Measurements from ENCODE around the gene TENM3. TPM values are rescaled to one million over a fixed set of nuclear protein-coding genes. Genes with fewer than 3 reads are reported as not detected.

TENM3 gene
- polyA plus RNA-seq, 1 of the 3 experiments (the other 2 are of a cell fraction), result 10.4 TPM

DNA sequence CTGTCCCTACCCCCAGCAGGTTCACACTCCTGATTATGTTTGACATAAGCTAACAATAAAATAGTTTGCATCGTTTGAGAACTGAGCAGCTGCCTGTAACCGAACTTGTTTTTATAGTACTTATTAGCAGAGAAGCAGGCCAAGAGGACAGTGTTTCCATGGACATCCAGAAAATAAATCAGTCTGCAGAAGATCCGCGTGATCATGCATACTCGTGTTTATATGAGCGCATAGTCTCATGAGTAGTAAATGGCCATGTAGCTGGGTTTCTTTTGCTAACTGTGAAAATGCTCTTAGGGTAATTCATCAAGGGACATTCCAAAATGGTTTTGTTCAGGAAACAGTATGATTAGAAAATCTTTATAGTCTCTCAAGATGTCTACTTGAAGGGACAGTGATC, 384.8 kb downstream of the TENM3 start:
- no peak for DNase-seq
- WGBS (ENCODE audit: low lambda C conversion rate), result 94% methylated on average over 6 of the region's 6 CpGs
- TF ChIP-seq PBX3 (IDR thresholded peaks at IDR 0.05), result no peak
- TF ChIP-seq GABPA (IDR thresholded peaks at IDR 0.05; ENCODE audit: low read depth), result no peak
- TF ChIP-seq, protein P1, sequence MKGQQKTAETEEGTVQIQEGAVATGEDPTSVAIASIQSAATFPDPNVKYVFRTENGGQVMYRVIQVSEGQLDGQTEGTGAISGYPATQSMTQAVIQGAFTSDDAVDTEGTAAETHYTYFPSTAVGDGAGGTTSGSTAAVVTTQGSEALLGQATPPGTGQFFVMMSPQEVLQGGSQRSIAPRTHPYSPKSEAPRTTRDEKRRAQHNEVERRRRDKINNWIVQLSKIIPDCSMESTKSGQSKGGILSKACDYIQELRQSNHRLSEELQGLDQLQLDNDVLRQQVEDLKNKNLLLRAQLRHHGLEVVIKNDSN (IDR thresholded peaks at IDR 0.05; ENCODE audit: borderline replicate concordance, low read depth), result no peak
- TF ChIP-seq ZBTB33 (IDR thresholded peaks at IDR 0.05; ENCODE audit: borderline replicate concordance, low read depth), result no peak
- no peak for TF ChIP-seq RXRA (IDR thresholded peaks at IDR 0.05; ENCODE audit: borderline replicate concordance, low read depth)
- TF ChIP-seq NFIC (IDR thresholded peaks at IDR 0.05; ENCODE audit: borderline replicate concordance), result no peak
- TF ChIP-seq MXI1 (IDR thresholded peaks at IDR 0.05; ENCODE audit: low read depth, low read length), result no peak
- no peak for TF ChIP-seq RFX5 (IDR thresholded peaks at IDR 0.05; ENCODE audit: low read length)
- Histone ChIP-seq H3K27ac (ENCODE audit: low read depth in 2 of 2, low read length in 1 of 2) (no peak overlapping the region), H3K4me2 (no peak overlapping the region), H3K9ac (no peak overlapping the region), H2AFZ (ENCODE audit: low read depth) (no peak overlapping the region), H4K20me1 (ENCODE audit: insufficient read depth) (no peaks in the 10 kb centered on the region), H3K4me3 (ENCODE audit: low read depth in 2 of 2, low read length in 1 of 2) (no peak overlapping the region), H3K4me1 (ENCODE audit: control insufficient read depth in 1 of 2, insufficient read depth in 2 of 2, low read depth in 1 of 2, low read length in 1 of 2) (no peaks in the 10 kb centered on the region; a peak in 2 of 4 replicates), H3K9me2 (no peaks in the 10 kb centered on the region; the same call in 1 of the 2 replicates), H3K27me3 (ENCODE audit: insufficient read depth) (no peaks in the 10 kb centered on the region), H3F3A (replicated peaks; ENCODE audit: insufficient read depth) (no peaks in the 10 kb centered on the region), H3K9me3 (no peaks in the 10 kb centered on the region), H3K79me2 (ENCODE audit: insufficient read depth) (no peaks in the 10 kb centered on the region), H3K36me3 (replicated peaks in 1 of 2; ENCODE audit: control insufficient read depth in 1 of 2, insufficient read depth in 2 of 2, low read length in 1 of 2) (peaks cover 4 to 11% of the 10 kb centered on the region in 2 experiments)
- ChIA-PET CTCF (no interaction called here), POLR2A (no interaction called here)

DNA sequence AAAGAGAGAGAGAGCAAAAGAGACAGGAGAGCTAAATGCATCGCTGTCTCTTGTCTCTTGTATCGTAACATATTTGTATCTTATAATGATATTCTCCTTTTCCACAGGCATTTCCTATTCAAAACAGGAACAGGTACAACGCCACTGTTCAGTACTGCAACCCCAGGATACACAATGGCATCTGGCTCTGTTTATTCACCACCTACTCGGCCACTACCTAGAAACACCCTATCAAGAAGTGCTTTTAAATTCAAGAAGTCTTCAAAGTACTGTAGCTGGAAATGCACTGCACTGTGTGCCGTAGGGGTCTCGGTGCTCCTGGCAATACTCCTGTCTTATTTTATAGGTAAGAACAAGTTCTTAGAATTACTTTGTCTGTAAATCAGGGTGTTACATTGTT, 385.3 kb downstream of the TENM3 start:
- Histone ChIP-seq H3K4me2 (no peak overlapping the region), H3K27me3 (ENCODE audit: insufficient read depth) (no peaks in the 10 kb centered on the region), H3K4me1 (ENCODE audit: control insufficient read depth in 1 of 2, insufficient read depth in 2 of 2, low read depth in 1 of 2, low read length in 1 of 2) (no peaks in the 10 kb centered on the region; a peak in 2 of 4 replicates), H3K9me3 (no peaks in the 10 kb centered on the region), H3K4me3 (ENCODE audit: low read depth in 2 of 2, low read length in 1 of 2) (no peak overlapping the region), H4K20me1 (ENCODE audit: insufficient read depth) (no peaks in the 10 kb centered on the region), H3K36me3 (replicated peaks in 1 of 2; ENCODE audit: control insufficient read depth in 1 of 2, insufficient read depth in 2 of 2, low read length in 1 of 2) (peaks cover 4 to 11% of the 10 kb centered on the region in 2 experiments), H3F3A (replicated peaks; ENCODE audit: insufficient read depth) (no peaks in the 10 kb centered on the region), H3K9me2 (no peaks in the 10 kb centered on the region; the same call in 1 of the 2 replicates), H2AFZ (ENCODE audit: low read depth) (no peak overlapping the region), H3K79me2 (ENCODE audit: insufficient read depth) (no peaks in the 10 kb centered on the region), H3K9ac (no peak overlapping the region), H3K27ac (ENCODE audit: low read depth in 2 of 2, low read length in 1 of 2) (no peak overlapping the region)
- DNase-seq, result no peak
- 89% methylated on average over 6 of the region's 6 CpGs for WGBS (ENCODE audit: low lambda C conversion rate)
- no peak for TF ChIP-seq YY1 (IDR thresholded peaks at IDR 0.05; ENCODE audit: low read depth)
- TF ChIP-seq RXRA (IDR thresholded peaks at IDR 0.05; ENCODE audit: borderline replicate concordance, low read depth), result no peak
- TF ChIP-seq POLR2AphosphoS5 (IDR thresholded peaks at IDR 0.05; ENCODE audit: low read depth, low read length), result no peak
- TF ChIP-seq ELF1 (IDR thresholded peaks at IDR 0.05), result no peak
- TF ChIP-seq GATA2 (CRISPR knock-in tag; IDR thresholded peaks at IDR 0.05), result no peak
- TF ChIP-seq, protein P2, sequence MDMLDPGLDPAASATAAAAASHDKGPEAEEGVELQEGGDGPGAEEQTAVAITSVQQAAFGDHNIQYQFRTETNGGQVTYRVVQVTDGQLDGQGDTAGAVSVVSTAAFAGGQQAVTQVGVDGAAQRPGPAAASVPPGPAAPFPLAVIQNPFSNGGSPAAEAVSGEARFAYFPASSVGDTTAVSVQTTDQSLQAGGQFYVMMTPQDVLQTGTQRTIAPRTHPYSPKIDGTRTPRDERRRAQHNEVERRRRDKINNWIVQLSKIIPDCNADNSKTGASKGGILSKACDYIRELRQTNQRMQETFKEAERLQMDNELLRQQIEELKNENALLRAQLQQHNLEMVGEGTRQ (IDR thresholded peaks at IDR 0.05; ENCODE audit: borderline replicate concordance, low read depth, low read length), result no peak
- TF ChIP-seq SIN3A (IDR thresholded peaks at IDR 0.05; ENCODE audit: borderline replicate concordance, low read depth, low read length), result no peak
- TF ChIP-seq MEF2A (IDR thresholded peaks at IDR 0.05; ENCODE audit: borderline replicate concordance, low read depth), result no peak
- no peak for TF ChIP-seq IRF3 (IDR thresholded peaks at IDR 0.05; ENCODE audit: low read depth, low read length)
- TF ChIP-seq CHD2 (IDR thresholded peaks at IDR 0.05; ENCODE audit: low read length, partially characterized antibody), result no peak
- TF ChIP-seq RCOR1 (IDR thresholded peaks at IDR 0.05; ENCODE audit: low read length), result no peak
- no peak for TF ChIP-seq FOXJ3 (CRISPR knock-in tag; IDR thresholded peaks at IDR 0.05)
- TF ChIP-seq, protein P1 (IDR thresholded peaks at IDR 0.05; ENCODE audit: borderline replicate concordance, low read depth), result no peak
- TF ChIP-seq SMC3 (IDR thresholded peaks at IDR 0.05; ENCODE audit: low read depth, low read length), result no peak
- CTCF ChIA-PET, result no interaction called here
- POLR2A ChIA-PET, result no interaction called here
